Loucy (cell line): ENCODE measurements around the gene DOLPP1.

Experiments
- H2AFZ ChIP-seq: fragments of 200-600 bp; sonication (generic); 2 replicates; pipeline ENCODE4 v1.6.0; 2016; ENCODE audit warnings: antibody characterized with exemption, mild to moderate bottlenecking, low read length, moderate library complexity
- H3F3A ChIP-seq: fragments of 200-600 bp; 2 replicates; pipeline ENCODE4 v1.6.0; 2016; ENCODE audit warnings: antibody characterized with exemption, low read depth, mild to moderate bottlenecking
- H3K27me3 ChIP-seq: fragments of 200-600 bp; sonication (generic); 2 replicates; pipeline ENCODE4 v1.6.1; 2014; ENCODE audit warnings: low read length, mild to moderate bottlenecking; ENCODE audit not compliant: insufficient read depth, poor library complexity, severe bottlenecking
- H3K36me3 ChIP-seq: fragments of 200-600 bp; sonication (generic); 2 replicates; pipeline ENCODE4 v1.6.1; 2016; ENCODE audit warnings: low read length; ENCODE audit not compliant: insufficient read depth
- H3K4me1 ChIP-seq: fragments of 200-600 bp; sonication (generic); 2 replicates; pipeline ENCODE4 v1.5.1; 2014; ENCODE audit warnings: low read length, mild to moderate bottlenecking; ENCODE audit not compliant: insufficient read depth, poor library complexity, severe bottlenecking
- H3K4me2 ChIP-seq: fragments of 200-600 bp; sonication (generic); 2 replicates; pipeline ENCODE4 v1.6.0; 2014; ENCODE audit warnings: antibody characterized with exemption, low read length, low read depth, mild to moderate bottlenecking; ENCODE audit not compliant: poor library complexity, severe bottlenecking
- H3K4me3 ChIP-seq: fragments of 200-600 bp; sonication (generic); 2 replicates; pipeline ENCODE4 v1.5.1; 2014; ENCODE audit warnings: low read length, mild to moderate bottlenecking, mixed read lengths; ENCODE audit not compliant: poor library complexity, severe bottlenecking
- H3K79me2 ChIP-seq: fragments of 200-600 bp; sonication (generic); 2 replicates; pipeline ENCODE4 v1.6.1; 2014; ENCODE audit warnings: low read length; ENCODE audit not compliant: insufficient read depth
- H3K9ac ChIP-seq: fragments of 200-600 bp; sonication (generic); 2 replicates; pipeline ENCODE4 v1.6.0; 2014; ENCODE audit warnings: mild to moderate bottlenecking, low read depth, low read length, moderate library complexity; ENCODE audit not compliant: poor library complexity, severe bottlenecking
- H3K9me2 ChIP-seq: fragments of 200-600 bp; sonication (generic); replicated peaks from 2 replicates; pipeline ENCODE4 v1.6.1; 2016; ENCODE audit warnings: low read depth, low read length, mixed read lengths
- H3K9me3 ChIP-seq: fragments of 200-600 bp; sonication (generic); 2 replicates; pipeline ENCODE4 v1.6.1; 2014; ENCODE audit warnings: mild to moderate bottlenecking, antibody characterized with exemption, low read length, low read depth; ENCODE audit not compliant: insufficient read depth
- H4K20me1 ChIP-seq: fragments of 200-600 bp; sonication (generic); 2 replicates; pipeline ENCODE4 v1.6.0; 2014; ENCODE audit warnings: antibody characterized with exemption, low read length, mild to moderate bottlenecking; ENCODE audit not compliant: insufficient read depth, poor library complexity, severe bottlenecking
- EZH2phosphoT487 ChIP-seq: fragments of 200-600 bp; IDR thresholded peaks from 2 replicates; pipeline ENCODE4 v1.6.1; 2018; ENCODE audit warnings: antibody characterized with exemption, mild to moderate bottlenecking, moderate library complexity, borderline replicate concordance
- TF ChIP-seq, protein P1 (sequence below): fragments of 200-600 bp; sonication (generic); conservative IDR thresholded peaks from 2 replicates; pipeline ENCODE4 v1.5.1; 2014; ENCODE audit warnings: mild to moderate bottlenecking, antibody characterized with exemption, low read length

DOLPP1 gene

GRCh38 chr9:129102791-129103594 lies 22.1 kb downstream of the DOLPP1 start:
- H3F3A ChIP-seq: no peaks in the 10 kb centered on the region
- TF ChIP-seq, protein P1, sequence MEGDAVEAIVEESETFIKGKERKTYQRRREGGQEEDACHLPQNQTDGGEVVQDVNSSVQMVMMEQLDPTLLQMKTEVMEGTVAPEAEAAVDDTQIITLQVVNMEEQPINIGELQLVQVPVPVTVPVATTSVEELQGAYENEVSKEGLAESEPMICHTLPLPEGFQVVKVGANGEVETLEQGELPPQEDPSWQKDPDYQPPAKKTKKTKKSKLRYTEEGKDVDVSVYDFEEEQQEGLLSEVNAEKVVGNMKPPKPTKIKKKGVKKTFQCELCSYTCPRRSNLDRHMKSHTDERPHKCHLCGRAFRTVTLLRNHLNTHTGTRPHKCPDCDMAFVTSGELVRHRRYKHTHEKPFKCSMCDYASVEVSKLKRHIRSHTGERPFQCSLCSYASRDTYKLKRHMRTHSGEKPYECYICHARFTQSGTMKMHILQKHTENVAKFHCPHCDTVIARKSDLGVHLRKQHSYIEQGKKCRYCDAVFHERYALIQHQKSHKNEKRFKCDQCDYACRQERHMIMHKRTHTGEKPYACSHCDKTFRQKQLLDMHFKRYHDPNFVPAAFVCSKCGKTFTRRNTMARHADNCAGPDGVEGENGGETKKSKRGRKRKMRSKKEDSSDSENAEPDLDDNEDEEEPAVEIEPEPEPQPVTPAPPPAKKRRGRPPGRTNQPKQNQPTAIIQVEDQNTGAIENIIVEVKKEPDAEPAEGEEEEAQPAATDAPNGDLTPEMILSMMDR: peak; percentile 47
- no peak for TF ChIP-seq EZH2phosphoT487
- H3K79me2 ChIP-seq: no peaks in the 10 kb centered on the region
- H3K9me2 ChIP-seq: no peaks in the 10 kb centered on the region
- H3K36me3 ChIP-seq: no peaks in the 10 kb centered on the region
- no peaks in the 10 kb centered on the region for H4K20me1 ChIP-seq
- no peak overlapping the region for H3K4me3 ChIP-seq
- no peaks in the 10 kb centered on the region for H3K27me3 ChIP-seq
- H2AFZ ChIP-seq: no peak overlapping the region
- H3K9ac ChIP-seq: no peak overlapping the region
- H3K4me1 ChIP-seq: no peaks in the 10 kb centered on the region
- no peak overlapping the region for H3K4me2 ChIP-seq
- H3K9me3 ChIP-seq: no peaks in the 10 kb centered on the region

GRCh38 chr9:129103595-129103965 lies 22.7 kb downstream of the DOLPP1 start:
- Histone ChIP-seq H4K20me1 (no peaks in the 10 kb centered on the region), H3K9ac (no peak overlapping the region), H2AFZ (no peak overlapping the region), H3K9me2 (no peaks in the 10 kb centered on the region), H3K36me3 (no peaks in the 10 kb centered on the region), H3K4me1 (no peaks in the 10 kb centered on the region), H3K27me3 (no peaks in the 10 kb centered on the region), H3K79me2 (no peaks in the 10 kb centered on the region), H3K4me3 (no peak overlapping the region), H3K4me2 (no peak overlapping the region), H3K9me3 (no peaks in the 10 kb centered on the region), H3F3A (no peaks in the 10 kb centered on the region)
- TF ChIP-seq, protein P1: no peak
- TF ChIP-seq EZH2phosphoT487: no peak

DNA sequence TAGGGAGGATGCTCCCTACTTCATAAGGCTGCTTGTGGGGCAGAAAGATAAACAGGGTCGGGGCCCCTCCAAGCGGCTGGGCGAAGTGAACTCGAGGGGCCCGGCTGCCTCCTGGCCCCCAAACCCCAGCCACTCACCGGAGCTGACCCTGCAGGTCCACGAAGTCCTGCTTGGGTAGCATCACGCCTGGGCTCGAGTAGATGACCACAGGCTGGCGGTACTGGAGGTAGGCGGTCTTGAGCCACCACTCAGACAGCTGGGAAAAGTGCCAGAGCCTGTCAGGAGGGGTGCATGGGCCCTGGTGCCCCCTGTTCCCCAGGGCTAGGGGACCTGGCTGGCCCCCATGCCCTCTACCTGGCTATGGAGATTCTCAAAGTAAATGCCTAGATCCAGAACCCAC lies 23.1 kb downstream of the DOLPP1 start:
- Histone ChIP-seq H3K79me2 (no peaks in the 10 kb centered on the region), H3K9me3 (no peaks in the 10 kb centered on the region), H3K9ac (no peak overlapping the region), H3F3A (no peaks in the 10 kb centered on the region), H3K4me3 (no peak overlapping the region), H3K4me2 (no peak overlapping the region), H4K20me1 (no peaks in the 10 kb centered on the region), H3K4me1 (no peaks in the 10 kb centered on the region), H3K36me3 (no peaks in the 10 kb centered on the region), H3K27me3 (no peaks in the 10 kb centered on the region), H2AFZ (no peak overlapping the region), H3K9me2 (no peaks in the 10 kb centered on the region)
- TF ChIP-seq EZH2phosphoT487: no peak
- TF ChIP-seq, protein P1: no peak
